ENCODE data around the gene CNOT1. TPM values are rescaled to one million over a fixed set of nuclear protein-coding genes. Genes with fewer than 3 reads are reported as not detected.
"Not testable (repeated sequence)": the region's sequence is repeated elsewhere in the genome, so short reads cannot be mapped to it uniquely, and the experiment has no call there.

Gene CNOT1
- total RNA-seq, 4 donors from 2014 or later, result 93.8 to 124 (median 110) TPM

- no peaks in the 10 kb centered on the region for H3K9me3 ChIP-seq
- no peak overlapping the region for H3K27ac ChIP-seq
- H3K27me3 ChIP-seq, result no peaks in the 10 kb centered on the region
- ATAC-seq, result no peak
- peaks cover 14 to 100% of the 10 kb centered on the region in 2 donors for H3K36me3 ChIP-seq
- H3K4me3 ChIP-seq, result no peak overlapping the region
- 80 to 84% methylated on average over 3 of the region's 3 CpGs for WGBS, 2 donors (ENCODE audit: low coverage in 1 of 2)
- H3K4me1 ChIP-seq, result no peaks in the 10 kb centered on the region
- TF ChIP-seq EP300 (IDR thresholded peaks at IDR 0.05) (no peak), POLR2AphosphoS5 (IDR thresholded peaks at IDR 0.05) (no peak)
These were observed 51.0 kb downstream of the CNOT1 start for GRCh38 chr16:58578642-58579041.

- Histone ChIP-seq H3K9me3 (no peaks in the 10 kb centered on the region), H3K4me3 (no peak overlapping the region), H3K27ac (no peak overlapping the region), H3K36me3 (peaks cover 14 to 100% of the 10 kb centered on the region in 2 donors), H3K27me3 (no peaks in the 10 kb centered on the region), H3K4me1 (no peaks in the 10 kb centered on the region)
- WGBS, 2 donors (ENCODE audit: low coverage in 1 of 2), result 62 to 80% methylated on average over 1 of the region's 1 CpG
- TF ChIP-seq POLR2A (IDR thresholded peaks at IDR 0.05) (no peak), POLR2AphosphoS5 (IDR thresholded peaks at IDR 0.05) (no peak), EP300 (IDR thresholded peaks at IDR 0.05) (no peak), CTCF (IDR thresholded peaks at IDR 0.05) (no peak)
- no peak for ATAC-seq
These were observed 52.5 kb downstream of the CNOT1 start for GRCh38 chr16:58577141-58577540.

- Histone ChIP-seq H3K27ac (no peak overlapping the region), H3K27me3 (no peaks in the 10 kb centered on the region), H3K4me1 (no peaks in the 10 kb centered on the region), H3K36me3 (peaks cover 14 to 100% of the 10 kb centered on the region in 2 donors), H3K9me3 (no peaks in the 10 kb centered on the region), H3K4me3 (no peak overlapping the region)
- WGBS, 2 donors (ENCODE audit: low coverage in 1 of 2), result 75 to 100% methylated on average over 1 to 4 of the region's 4 CpGs
- TF ChIP-seq POLR2AphosphoS5 (IDR thresholded peaks at IDR 0.05) (no peak), POLR2A (IDR thresholded peaks at IDR 0.05) (no peak), CTCF (IDR thresholded peaks at IDR 0.05) (no peak), EP300 (IDR thresholded peaks at IDR 0.05) (no peak)
- no peak for ATAC-seq
These were observed 54.7 kb downstream of the CNOT1 start for GRCh38 chr16:58574895-58575294.

- WGBS, 2 donors (ENCODE audit: low coverage in 1 of 2), result 100% methylated on average over 4 of the region's 4 CpGs; no CpG with 5 or more reads in 1 of the 2 donors
- H3K4me3 ChIP-seq, result not testable (repeated sequence)
These were observed 63.9 kb downstream of the CNOT1 start for GRCh38 chr16:58565697-58566096.

DNA sequence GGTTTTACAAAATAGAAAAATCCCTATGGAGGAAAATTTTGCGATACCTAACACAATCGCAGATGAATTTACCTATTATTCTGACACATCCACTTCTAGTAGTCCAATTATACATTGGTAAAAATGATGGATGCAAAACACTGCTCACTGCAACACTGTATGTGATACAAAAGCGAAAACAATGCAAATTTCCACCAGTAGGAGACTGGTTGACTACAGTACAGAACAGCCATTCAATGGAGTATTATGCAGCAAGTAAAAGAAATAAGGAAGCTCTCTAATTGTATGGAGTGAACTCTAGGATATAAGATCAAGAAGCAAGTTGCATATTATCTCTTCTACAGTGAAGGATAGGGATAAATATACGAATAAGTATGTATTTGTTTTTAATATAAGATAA lies 65.9 kb downstream of the CNOT1 start:
- Histone ChIP-seq H3K4me3 (no peak overlapping the region), H3K27me3 (no peaks in the 10 kb centered on the region), H3K36me3 (peaks cover 5 to 87% of the 10 kb centered on the region in 2 donors), H3K9me3 (no peaks in the 10 kb centered on the region), H3K4me1 (no peaks in the 10 kb centered on the region), H3K27ac (no peak overlapping the region)
- ATAC-seq, result no peak
- WGBS, 2 donors (ENCODE audit: low coverage in 1 of 2), result 100% methylated on average over 3 to 4 of the region's 4 CpGs
- no peak for TF ChIP-seq POLR2A (IDR thresholded peaks at IDR 0.05)
- TF ChIP-seq POLR2AphosphoS5 (IDR thresholded peaks at IDR 0.05), result no peak
- TF ChIP-seq EP300 (IDR thresholded peaks at IDR 0.05), result no peak
- TF ChIP-seq CTCF (IDR thresholded peaks at IDR 0.05), result no peak

More at GRCh38 chr16:58565697-58566096, 63.9 kb downstream of the CNOT1 start:
- ATAC-seq, H3K27me3 ChIP-seq, H3K27ac ChIP-seq, H3K9me3 ChIP-seq, H3K4me1 ChIP-seq: not testable (repeated sequence)
- peaks cover 0 to 87% of the 10 kb centered on the region in 2 donors for H3K36me3 ChIP-seq

GRCh38 chr16:58563235-58563634 lies 66.4 kb downstream of the CNOT1 start:
- ATAC-seq, result no peak
- H3K27me3 ChIP-seq, result no peaks in the 10 kb centered on the region
- no peak for TF ChIP-seq POLR2AphosphoS5 (IDR thresholded peaks at IDR 0.05)
- no peak for TF ChIP-seq POLR2A (IDR thresholded peaks at IDR 0.05)
- no peak for TF ChIP-seq EP300 (IDR thresholded peaks at IDR 0.05)
- TF ChIP-seq CTCF (IDR thresholded peaks at IDR 0.05), result no peak
- no peaks in the 10 kb centered on the region for H3K4me1 ChIP-seq
- H3K36me3 ChIP-seq, result peaks cover 5 to 87% of the 10 kb centered on the region in 2 donors
- H3K4me3 ChIP-seq, result no peak overlapping the region
- no peaks in the 10 kb centered on the region for H3K9me3 ChIP-seq
- H3K27ac ChIP-seq, result no peak overlapping the region
